ENCODE measurements around the gene HEBP2. TPM values are rescaled to one million over a fixed set of nuclear protein-coding genes. Genes with fewer than 3 reads are reported as not detected.
A peak's percentile ranks its signal among the peaks of the same experiment; 100 is the strongest.

Gene HEBP2
- total RNA-seq, 1 donor from 2014 or later: 18.9 TPM

GRCh38 chr6:138382498-138383265 lies 21.3 kb upstream of the HEBP2 start:
- no peaks in the 10 kb centered on the region for H3K36me3 Mint-ChIP-seq (ENCODE audit: low read depth)
- no peak overlapping the region for H3K4me3 Mint-ChIP-seq
- no peak for DNase-seq (ENCODE audit: low spot score)
- no peak overlapping the region for H3K27ac Mint-ChIP-seq
- intact Hi-C loops (cut with micrococcal nuclease): no loop called here
- H3K9me3 Mint-ChIP-seq: no peaks in the 10 kb centered on the region
- H3K27me3 Mint-ChIP-seq (ENCODE audit: insufficient read depth): peaks cover 13% of the 10 kb centered on the region
- no peaks in the 10 kb centered on the region for H3K4me1 Mint-ChIP-seq (ENCODE audit: low read depth)

- Mint-ChIP-seq H3K27me3 (ENCODE audit: insufficient read depth) (peaks cover 17% of the 10 kb centered on the region), H3K27ac (no peak overlapping the region), H3K9me3 (no peaks in the 10 kb centered on the region), H3K4me1 (ENCODE audit: low read depth) (no peaks in the 10 kb centered on the region), H3K36me3 (ENCODE audit: low read depth) (no peaks in the 10 kb centered on the region), H3K4me3 (no peak overlapping the region)
- intact Hi-C loops (cut with micrococcal nuclease): no loop called here
- DNase-seq (ENCODE audit: low spot score): no peak
Measured at GRCh38 chr6:138383776-138384175, 20.2 kb upstream of the HEBP2 start.

DNA sequence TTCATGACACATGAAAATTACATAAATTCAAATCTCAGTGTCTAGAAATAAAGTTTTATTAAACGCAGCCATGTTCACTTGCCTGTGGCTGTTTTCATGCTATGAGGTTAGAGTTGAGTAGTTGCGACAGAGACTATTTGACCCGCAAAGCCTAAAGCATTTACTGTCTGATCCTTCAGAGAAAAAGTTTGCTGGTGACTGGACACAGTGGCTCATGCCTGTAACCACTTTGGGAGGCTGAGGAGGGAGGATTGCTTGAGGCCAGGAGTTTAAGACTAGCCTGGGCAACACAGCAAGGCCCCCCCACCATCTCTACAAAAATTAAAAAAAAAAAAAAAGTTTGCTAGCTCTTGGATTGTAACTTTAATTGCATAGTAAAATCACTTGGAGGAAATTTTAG lies 17.1 kb upstream of the HEBP2 start:
- peaks cover 16% of the 10 kb centered on the region for H3K27me3 Mint-ChIP-seq (ENCODE audit: insufficient read depth)
- no peaks in the 10 kb centered on the region for H3K9me3 Mint-ChIP-seq
- no peak overlapping the region for H3K4me3 Mint-ChIP-seq
- H3K27ac Mint-ChIP-seq: no peak overlapping the region
- no peaks in the 10 kb centered on the region for H3K36me3 Mint-ChIP-seq (ENCODE audit: low read depth)
- no peak for DNase-seq (ENCODE audit: low spot score)
- intact Hi-C loops (cut with micrococcal nuclease): no loop called here
- H3K4me1 Mint-ChIP-seq (ENCODE audit: low read depth): no peaks in the 10 kb centered on the region

DNA sequence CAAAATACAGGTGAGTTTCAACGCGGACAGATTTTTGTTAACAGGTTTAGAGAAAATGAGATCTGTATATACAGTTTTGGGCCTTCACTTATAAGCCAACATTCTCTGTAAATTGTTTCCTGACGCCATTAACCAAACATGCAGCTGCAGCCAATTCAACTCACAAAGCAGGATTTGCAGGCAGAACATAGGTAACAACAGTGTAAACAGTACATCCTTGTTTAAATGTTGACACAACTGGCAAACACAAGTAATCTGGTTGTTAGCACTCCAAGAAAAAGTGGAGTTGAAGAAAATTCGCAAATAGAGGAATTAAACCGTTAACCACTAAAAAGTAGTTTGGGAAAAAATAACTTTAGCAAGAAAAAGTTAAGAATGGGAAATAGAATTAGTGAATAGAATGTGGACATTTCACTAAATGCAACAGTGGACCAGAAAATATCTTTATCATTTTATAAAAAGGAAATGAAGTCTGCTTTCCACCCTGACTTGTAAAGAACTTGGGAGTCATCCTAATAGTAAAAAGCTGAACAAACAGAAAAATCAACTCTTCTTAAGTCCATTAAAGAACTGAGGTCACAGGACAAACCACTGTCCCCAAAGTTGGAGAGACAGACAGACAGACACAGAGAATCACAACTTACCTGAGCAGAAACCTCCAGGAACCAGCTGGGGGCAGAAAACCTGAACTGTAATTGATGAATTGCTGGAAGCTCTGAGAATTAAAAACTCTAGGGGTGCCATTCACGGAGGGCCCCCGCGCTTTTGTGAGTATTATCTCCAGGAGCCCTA lies 16.2 kb upstream of the HEBP2 start:
- Mint-ChIP-seq H3K36me3 (ENCODE audit: low read depth) (no peaks in the 10 kb centered on the region), H3K4me1 (ENCODE audit: low read depth) (no peaks in the 10 kb centered on the region), H3K4me3 (no peak overlapping the region), H3K9me3 (no peaks in the 10 kb centered on the region), H3K27ac (no peak overlapping the region), H3K27me3 (ENCODE audit: insufficient read depth) (peaks cover 18% of the 10 kb centered on the region)
- DNase-seq (ENCODE audit: low spot score): no peak
- intact Hi-C loops (cut with micrococcal nuclease): no loop called here

GRCh38 chr6:138389551-138389950 lies 14.5 kb upstream of the HEBP2 start:
- Mint-ChIP-seq H3K27me3 (ENCODE audit: insufficient read depth) (peaks cover 23% of the 10 kb centered on the region), H3K27ac (no peak overlapping the region), H3K36me3 (ENCODE audit: low read depth) (no peaks in the 10 kb centered on the region), H3K4me1 (ENCODE audit: low read depth) (no peaks in the 10 kb centered on the region), H3K9me3 (no peaks in the 10 kb centered on the region), H3K4me3 (no peak overlapping the region)
- no peak for DNase-seq (ENCODE audit: low spot score)
- intact Hi-C loops (cut with micrococcal nuclease): no loop called here

DNA sequence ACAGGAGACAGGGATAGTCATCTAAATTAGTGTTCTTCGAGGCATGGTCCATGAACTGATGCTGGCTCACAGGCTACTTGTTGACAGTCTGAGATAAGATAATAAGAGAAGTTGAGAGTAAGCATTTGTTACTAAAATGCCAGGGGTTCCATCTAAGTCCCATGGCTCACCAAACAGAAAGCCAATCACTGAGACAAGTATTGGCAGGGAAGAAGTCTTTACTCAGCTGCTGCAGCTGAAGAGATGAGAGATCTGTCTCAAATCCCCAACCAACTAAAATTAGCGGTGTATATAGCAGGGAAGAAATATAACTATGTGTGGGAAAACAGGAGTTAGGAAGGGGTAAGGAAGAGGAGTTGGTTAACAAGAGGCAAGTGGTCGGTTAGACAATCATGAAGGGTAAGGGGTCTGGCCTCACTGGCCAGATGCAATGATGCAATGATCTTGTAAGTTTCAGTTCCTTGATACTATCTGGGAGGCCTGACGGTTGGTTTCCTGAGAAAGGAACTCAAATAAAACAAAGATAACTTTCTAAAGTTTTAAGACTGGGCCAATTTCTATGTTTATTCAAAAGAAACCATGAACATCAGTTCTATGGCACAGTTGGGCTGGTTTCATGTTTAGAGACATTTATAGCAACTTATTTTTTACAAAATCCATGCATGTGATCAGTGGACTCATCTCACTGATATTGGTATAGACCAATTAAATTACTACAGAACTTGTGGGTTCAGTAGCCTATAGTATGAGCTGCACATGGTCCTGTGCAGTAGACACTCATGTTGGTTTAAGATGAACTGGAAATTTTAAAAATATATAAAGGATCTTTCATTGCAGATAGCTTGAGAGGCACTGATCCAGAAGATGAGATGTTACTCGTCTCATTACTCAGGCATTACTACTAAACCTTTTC lies 9.9 kb upstream of the HEBP2 start:
- Mint-ChIP-seq H3K36me3 (ENCODE audit: low read depth) (no peaks in the 10 kb centered on the region), H3K27ac (peak overlapping the region; percentile 43), H3K9me3 (no peaks in the 10 kb centered on the region), H3K4me1 (ENCODE audit: low read depth) (no peaks in the 10 kb centered on the region), H3K27me3 (ENCODE audit: insufficient read depth) (peaks cover 12% of the 10 kb centered on the region), H3K4me3 (no peak overlapping the region)
- intact Hi-C loops (cut with micrococcal nuclease): no loop called here
- no peak for DNase-seq (ENCODE audit: low spot score)

- intact Hi-C loops (cut with micrococcal nuclease): no loop called here
- no peaks in the 10 kb centered on the region for H3K36me3 Mint-ChIP-seq (ENCODE audit: low read depth)
- H3K4me1 Mint-ChIP-seq (ENCODE audit: low read depth): no peaks in the 10 kb centered on the region
- H3K9me3 Mint-ChIP-seq: no peaks in the 10 kb centered on the region
- no peak overlapping the region for H3K27ac Mint-ChIP-seq
- no peak for DNase-seq (ENCODE audit: low spot score)
- H3K4me3 Mint-ChIP-seq: no peak overlapping the region
- peaks cover 9% of the 10 kb centered on the region for H3K27me3 Mint-ChIP-seq (ENCODE audit: insufficient read depth)
Measured at GRCh38 chr6:138396709-138397108, 7.3 kb upstream of the HEBP2 start.

- no peaks in the 10 kb centered on the region for H3K36me3 Mint-ChIP-seq (ENCODE audit: low read depth)
- intact Hi-C loops (cut with micrococcal nuclease): no loop called here
- H3K27me3 Mint-ChIP-seq (ENCODE audit: insufficient read depth): peaks cover 12% of the 10 kb centered on the region
- DNase-seq (ENCODE audit: low spot score): no peak
- H3K4me3 Mint-ChIP-seq: no peak overlapping the region
- H3K27ac Mint-ChIP-seq: no peak overlapping the region
- H3K9me3 Mint-ChIP-seq: no peaks in the 10 kb centered on the region
- H3K4me1 Mint-ChIP-seq (ENCODE audit: low read depth): no peaks in the 10 kb centered on the region
Measured at GRCh38 chr6:138397128-138398122, 6.6 kb upstream of the HEBP2 start.

DNA sequence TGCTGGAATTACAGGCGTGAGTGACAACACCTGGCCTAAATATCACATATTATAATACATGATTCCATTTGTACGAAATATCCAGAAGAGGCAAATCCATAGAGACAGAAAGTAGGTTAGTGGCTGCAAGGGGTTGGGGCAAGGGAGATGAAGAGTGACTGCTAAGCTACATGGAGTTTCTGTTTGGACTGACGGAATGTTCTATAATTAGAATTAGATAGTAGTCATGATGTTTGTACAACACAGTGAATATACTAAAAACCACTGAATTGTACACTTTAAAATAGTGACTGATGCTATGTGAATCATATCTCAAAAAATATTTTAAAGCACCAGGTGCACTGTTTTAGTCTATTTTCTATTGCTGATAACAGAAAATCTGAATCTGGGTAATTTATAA lies 3.7 kb upstream of the HEBP2 start:
- Mint-ChIP-seq H3K27ac (no peak overlapping the region), H3K36me3 (ENCODE audit: low read depth) (peaks cover 3% of the 10 kb centered on the region), H3K27me3 (ENCODE audit: insufficient read depth) (peaks cover 8% of the 10 kb centered on the region), H3K4me1 (ENCODE audit: low read depth) (peaks cover 7% of the 10 kb centered on the region), H3K4me3 (no peak overlapping the region), H3K9me3 (no peaks in the 10 kb centered on the region)
- intact Hi-C loops (cut with micrococcal nuclease): no loop called here
- DNase-seq (ENCODE audit: low spot score): no peak

DNA sequence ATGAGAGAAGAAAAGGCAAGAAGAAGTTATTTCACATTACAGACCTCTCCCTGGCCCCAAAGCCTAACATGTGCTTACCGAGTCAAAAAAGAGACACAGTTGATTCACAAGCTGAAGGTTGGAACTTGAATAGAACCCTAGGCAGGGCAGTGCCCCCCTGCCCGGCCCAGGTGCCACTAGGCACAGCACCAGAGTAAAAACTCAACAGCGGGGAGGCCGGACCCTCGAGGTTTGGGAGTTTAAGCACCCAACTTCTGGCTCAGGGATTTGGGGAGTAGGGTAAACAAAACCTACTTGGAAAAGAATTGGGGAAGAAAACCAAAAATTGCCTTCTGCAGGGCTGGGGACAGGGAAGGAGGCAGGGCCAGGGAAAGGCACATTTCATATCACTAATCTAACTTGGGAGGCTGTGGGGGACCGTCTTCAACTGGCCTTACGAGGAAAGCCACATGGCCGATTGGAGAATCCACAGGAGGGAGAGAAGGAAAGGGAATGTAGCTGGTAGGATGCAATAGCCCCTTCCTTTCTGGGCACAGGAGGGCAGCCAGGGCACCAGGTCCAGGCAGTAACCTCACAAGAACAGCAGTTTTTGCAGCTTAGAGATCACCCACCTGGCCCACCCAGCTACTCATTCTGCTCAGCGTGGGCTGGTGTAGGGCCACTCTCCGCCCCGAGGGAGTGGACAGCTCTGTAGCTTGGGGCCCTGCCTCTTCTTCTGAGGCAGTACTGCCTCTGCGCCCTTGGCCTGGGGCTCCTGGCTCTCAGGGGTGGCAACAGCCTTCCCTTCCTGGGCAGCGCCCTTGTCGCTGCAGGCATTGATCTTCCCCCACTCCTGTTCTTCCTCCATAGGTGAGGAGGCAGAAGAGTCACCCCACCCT lies 1.8 kb upstream of the HEBP2 start:
- intact Hi-C loops (cut with micrococcal nuclease): loop anchor here (2.0 kb wide), 1 partner anchor 191 kb away; no protein-coding TSS in a partner anchor
- no peaks in the 10 kb centered on the region for H3K9me3 Mint-ChIP-seq
- DNase-seq (ENCODE audit: low spot score): no peak
- H3K36me3 Mint-ChIP-seq (ENCODE audit: low read depth): peaks cover 11% of the 10 kb centered on the region
- peaks cover 18% of the 10 kb centered on the region for H3K4me1 Mint-ChIP-seq (ENCODE audit: low read depth)
- H3K4me3 Mint-ChIP-seq: peak overlapping the region; percentile 47
- H3K27ac Mint-ChIP-seq: no peak overlapping the region
- H3K27me3 Mint-ChIP-seq (ENCODE audit: insufficient read depth): peaks cover 8% of the 10 kb centered on the region

DNA sequence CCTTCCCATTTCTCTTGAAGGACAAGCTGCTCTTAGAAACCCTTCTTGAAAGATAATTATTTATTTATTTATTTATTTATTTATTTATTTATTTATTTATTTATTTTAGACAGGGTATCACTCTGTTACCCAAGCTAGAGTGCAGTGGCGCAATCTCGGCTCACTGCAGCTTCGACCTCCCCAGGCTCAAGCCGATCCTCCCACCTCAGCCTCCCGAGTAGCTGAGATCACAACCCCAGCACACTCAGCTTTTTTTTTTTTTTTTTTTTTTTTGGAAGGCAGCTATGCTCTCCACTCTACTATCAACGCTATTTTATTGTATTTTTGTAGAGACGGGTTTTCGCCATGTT lies 1.2 kb upstream of the HEBP2 start:
- H3K4me3 Mint-ChIP-seq: peak overlapping the region; percentile 81
- intact Hi-C loops (cut with micrococcal nuclease): loop anchor here (1.0 to 2.0 kb wide), 2 partner anchors 8 to 190 kb away; no protein-coding TSS in a partner anchor
- no peaks in the 10 kb centered on the region for H3K9me3 Mint-ChIP-seq
- peaks cover 8% of the 10 kb centered on the region for H3K27me3 Mint-ChIP-seq (ENCODE audit: insufficient read depth)
- DNase-seq (ENCODE audit: low spot score): no peak
- peaks cover 18% of the 10 kb centered on the region for H3K4me1 Mint-ChIP-seq (ENCODE audit: low read depth)
- H3K27ac Mint-ChIP-seq: no peak overlapping the region
- peaks cover 16% of the 10 kb centered on the region for H3K36me3 Mint-ChIP-seq (ENCODE audit: low read depth)
